PC-9 (cell line): ENCODE results near the gene PTTG1IP. TPM values are rescaled to one million over a fixed set of nuclear protein-coding genes. Genes with fewer than 3 reads are reported as not detected.

Experiments
- BruUV-seq: library from RNA; stranded (reverse); fragments of 400-500 nt; replicated peaks from 2 replicates; lab custom pipeline; 2021; lab: Mats Ljungman, UMichigan
- CTCF ChIA-PET: fragments of 300-600 bp; sonication (Branson Sonifier 250); formaldehyde crosslinking; loops from one replicate; lab custom pipeline; 2022; ENCODE audit warnings: antibody characterized with exemption; lab: Charles Lee
- POLR2A ChIA-PET: fragments of 300-600 bp; sonication (Branson Sonifier 250); formaldehyde crosslinking; loops from one replicate; lab custom pipeline; 2022; ENCODE audit warnings: antibody characterized with exemption; ENCODE audit not compliant: unreplicated experiment; lab: Charles Lee
- DNase-seq, 2 experiments: peaks; one replicate each; pipeline versions ENCODE4 v3.0.0 to v3.0.0-alpha.2; 2015 to 2022; ENCODE audit warnings: mixed read lengths in 1 of 2
- H2AFZ ChIP-seq: fragments of 200-600 bp; sonication (generic); 2 replicates; pipeline ENCODE4 v1.8.1; 2017; ENCODE audit warnings: antibody characterized with exemption
- H3F3A ChIP-seq: fragments of 200-600 bp; sonication (generic); 2 replicates; pipeline ENCODE4 v1.8.1; 2017; ENCODE audit warnings: antibody characterized with exemption, mild to moderate bottlenecking, low read depth; ENCODE audit not compliant: insufficient read depth
- H3K27ac ChIP-seq: fragments of 200-600 bp; sonication (generic); 2 replicates; pipeline ENCODE4 v1.6.1; 2016; ENCODE audit warnings: mixed run types
- H3K27me3 ChIP-seq: fragments of 200-600 bp; sonication (generic); 2 replicates; pipeline ENCODE4 v1.6.1; 2016; ENCODE audit warnings: low read depth, mixed run types; ENCODE audit not compliant: insufficient read depth
- H3K36me3 ChIP-seq: fragments of 200-600 bp; sonication (generic); 2 replicates; pipeline ENCODE4 v1.6.1; 2016; ENCODE audit warnings: low read depth, mixed run types
- H3K4me1 ChIP-seq: fragments of 200-600 bp; sonication (generic); replicated peaks from 2 replicates; pipeline ENCODE4 v1.6.1; 2016; ENCODE audit warnings: mixed run types; ENCODE audit not compliant: insufficient read depth
- H3K4me2 ChIP-seq: fragments of 200-600 bp; sonication (generic); 2 replicates; pipeline ENCODE4 v1.6.1; 2017; ENCODE audit warnings: mixed run types
- H3K4me3 ChIP-seq: fragments of 200-600 bp; sonication (generic); 2 replicates; pipeline ENCODE4 v1.6.1; 2016; ENCODE audit warnings: mixed run types
- H3K79me2 ChIP-seq: fragments of 200-600 bp; sonication (generic); 2 replicates; pipeline ENCODE4 v1.6.1; 2017; ENCODE audit warnings: low read depth, mixed run types
- H3K9me2 ChIP-seq: fragments of 200-600 bp; sonication (generic); 2 replicates; pipeline ENCODE4 v1.8.1; 2017; ENCODE audit warnings: mild to moderate bottlenecking; ENCODE audit not compliant: insufficient read depth
- H3K9me3 ChIP-seq: fragments of 200-600 bp; sonication (generic); 2 replicates; pipeline ENCODE4 v1.8.1; 2016; ENCODE audit warnings: low read depth; ENCODE audit not compliant: insufficient read depth
- H4K20me1 ChIP-seq: fragments of 200-600 bp; sonication (generic); 2 replicates; pipeline ENCODE4 v1.8.1; 2017; ENCODE audit not compliant: insufficient read depth
- EZH2 ChIP-seq: fragments of 200-600 bp; sonication (generic); IDR thresholded peaks from 2 replicates; pipeline ENCODE4 v1.8.0; 2017; ENCODE audit warnings: antibody characterized with exemption, low read depth
- intact Hi-C: fragments of 100-400 bp; cut with micrococcal nuclease; formaldehyde crosslinking; loops from one replicate; pipeline ENCODE4 v1.10.0; 2022; ENCODE audit not compliant: unreplicated experiment
- total RNA-seq: library from RNA; stranded (reverse); gene quantifications from 2 replicates; pipeline ENCODE4 v1.2.3, GENCODE V29; 2021
- TF ChIP-seq, protein P1 (sequence below): fragments of 200-600 bp; sonication (generic); conservative IDR thresholded peaks from 2 replicates; pipeline ENCODE4 v1.6.1; 2017; ENCODE audit warnings: mixed run types, antibody characterized with exemption, mild to moderate bottlenecking, moderate library complexity

PTTG1IP gene
- total RNA-seq, 1 experiment from 2014 or later = 174 TPM

DNA sequence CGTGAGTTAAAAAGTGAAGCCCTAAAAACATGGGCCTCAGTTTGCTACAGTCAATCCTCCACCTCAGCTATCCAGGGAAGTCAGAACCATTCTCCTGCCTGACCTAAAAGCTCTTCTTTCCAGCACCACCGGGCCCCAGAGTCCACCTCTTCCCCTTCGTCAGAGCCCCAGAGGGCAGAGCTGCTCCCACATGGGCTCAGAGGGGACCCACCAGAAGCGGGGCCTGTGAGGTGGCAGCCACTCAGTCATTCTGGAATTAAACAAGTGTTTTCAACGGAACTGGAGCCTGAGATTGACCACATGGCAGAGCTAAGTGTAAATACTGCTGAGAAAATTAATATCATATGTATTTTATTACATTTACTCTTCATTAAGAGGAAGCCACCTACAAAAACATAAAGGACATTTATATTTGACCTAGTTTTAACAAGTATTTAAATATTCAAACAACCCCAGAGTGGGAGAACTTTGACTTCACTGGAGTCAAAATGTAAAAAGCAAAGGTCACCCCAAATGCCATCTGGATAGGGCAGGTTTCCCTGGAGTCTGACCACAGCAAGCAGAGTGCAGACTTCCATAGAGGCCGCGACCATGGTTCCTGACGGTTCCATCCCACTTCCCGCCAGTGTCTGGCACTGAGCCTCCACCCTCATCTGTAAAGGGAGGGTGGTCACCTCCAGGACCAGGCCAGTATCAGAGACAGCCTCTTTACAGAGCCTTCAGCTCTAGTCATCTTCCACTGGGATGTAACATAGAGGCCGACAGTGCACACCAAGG, 57.5 kb downstream of the PTTG1IP start:
- H3K27me3 ChIP-seq = no peaks in the 10 kb centered on the region
- peaks cover 25% of the 10 kb centered on the region; the same call in 1 of the 2 replicates for H4K20me1 ChIP-seq
- POLR2A ChIA-PET = no interaction called here
- intact Hi-C loops = loop anchor here (5.0 kb wide), 1 partner anchor 56 kb away; the partner anchor contains the start of gene PTTG1IP
- H3K4me2 ChIP-seq = no peak overlapping the region
- H3K4me3 ChIP-seq = no peak overlapping the region
- BruUV-seq = TSS peak; percentile 27
- peaks cover 25% of the 10 kb centered on the region for H3K79me2 ChIP-seq
- H3K27ac ChIP-seq = no peak overlapping the region
- H3K9me3 ChIP-seq = no peaks in the 10 kb centered on the region
- peaks cover 4% of the 10 kb centered on the region; the same call in 1 of the 2 replicates for H3F3A ChIP-seq
- no peaks in the 10 kb centered on the region for H3K36me3 ChIP-seq
- H3K9me2 ChIP-seq = no peaks in the 10 kb centered on the region
- DNase-seq = no peak
- TF ChIP-seq, protein P1, sequence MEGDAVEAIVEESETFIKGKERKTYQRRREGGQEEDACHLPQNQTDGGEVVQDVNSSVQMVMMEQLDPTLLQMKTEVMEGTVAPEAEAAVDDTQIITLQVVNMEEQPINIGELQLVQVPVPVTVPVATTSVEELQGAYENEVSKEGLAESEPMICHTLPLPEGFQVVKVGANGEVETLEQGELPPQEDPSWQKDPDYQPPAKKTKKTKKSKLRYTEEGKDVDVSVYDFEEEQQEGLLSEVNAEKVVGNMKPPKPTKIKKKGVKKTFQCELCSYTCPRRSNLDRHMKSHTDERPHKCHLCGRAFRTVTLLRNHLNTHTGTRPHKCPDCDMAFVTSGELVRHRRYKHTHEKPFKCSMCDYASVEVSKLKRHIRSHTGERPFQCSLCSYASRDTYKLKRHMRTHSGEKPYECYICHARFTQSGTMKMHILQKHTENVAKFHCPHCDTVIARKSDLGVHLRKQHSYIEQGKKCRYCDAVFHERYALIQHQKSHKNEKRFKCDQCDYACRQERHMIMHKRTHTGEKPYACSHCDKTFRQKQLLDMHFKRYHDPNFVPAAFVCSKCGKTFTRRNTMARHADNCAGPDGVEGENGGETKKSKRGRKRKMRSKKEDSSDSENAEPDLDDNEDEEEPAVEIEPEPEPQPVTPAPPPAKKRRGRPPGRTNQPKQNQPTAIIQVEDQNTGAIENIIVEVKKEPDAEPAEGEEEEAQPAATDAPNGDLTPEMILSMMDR = no peak
- TF ChIP-seq EZH2 = no peak
- H2AFZ ChIP-seq = no peak overlapping the region
- CTCF ChIA-PET = no interaction called here
- H3K4me1 ChIP-seq = no peaks in the 10 kb centered on the region; the same call in 1 of the 2 replicates

DNA sequence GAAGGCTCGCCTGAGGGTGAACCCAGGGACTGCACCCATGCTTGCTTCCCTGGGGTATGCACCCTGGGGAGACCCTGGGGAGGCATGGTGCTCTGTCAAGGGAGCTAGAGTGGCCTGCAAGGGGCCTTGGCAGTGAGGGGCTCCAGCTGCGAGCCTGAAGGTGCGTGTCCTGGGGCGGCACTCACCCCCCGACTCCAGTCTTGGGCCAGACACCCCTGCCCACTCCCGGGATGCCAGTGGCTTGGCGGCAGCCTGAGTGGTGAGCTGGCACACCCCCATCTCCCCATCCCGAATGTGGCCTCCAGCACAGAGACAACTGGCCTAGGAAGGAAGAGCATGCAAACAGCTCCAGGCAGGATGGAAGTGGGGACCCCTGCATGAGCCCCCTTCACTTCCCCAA, 58.3 kb downstream of the PTTG1IP start:
- Histone ChIP-seq H4K20me1 (peaks cover 25% of the 10 kb centered on the region), H3K4me3 (no peak overlapping the region), H3K9me2 (no peaks in the 10 kb centered on the region), H3K4me1 (no peaks in the 10 kb centered on the region; the same call in 1 of the 2 replicates), H3K27me3 (no peaks in the 10 kb centered on the region), H3K4me2 (no peak overlapping the region), H3K27ac (no peak overlapping the region), H3K9me3 (no peaks in the 10 kb centered on the region), H3K36me3 (no peaks in the 10 kb centered on the region), H2AFZ (no peak overlapping the region), H3K79me2 (peaks cover 25% of the 10 kb centered on the region), H3F3A (peaks cover 4% of the 10 kb centered on the region; the same call in 1 of the 2 replicates)
- ChIA-PET POLR2A (no interaction called here), CTCF (no interaction called here)
- no peak for TF ChIP-seq EZH2
- TF ChIP-seq, protein P1 = no peak
- no TSS peak for BruUV-seq
- intact Hi-C loops = loop anchor here (5.0 kb wide), 1 partner anchor 57 kb away; the partner anchor contains the start of gene PTTG1IP
- no peak for DNase-seq

DNA sequence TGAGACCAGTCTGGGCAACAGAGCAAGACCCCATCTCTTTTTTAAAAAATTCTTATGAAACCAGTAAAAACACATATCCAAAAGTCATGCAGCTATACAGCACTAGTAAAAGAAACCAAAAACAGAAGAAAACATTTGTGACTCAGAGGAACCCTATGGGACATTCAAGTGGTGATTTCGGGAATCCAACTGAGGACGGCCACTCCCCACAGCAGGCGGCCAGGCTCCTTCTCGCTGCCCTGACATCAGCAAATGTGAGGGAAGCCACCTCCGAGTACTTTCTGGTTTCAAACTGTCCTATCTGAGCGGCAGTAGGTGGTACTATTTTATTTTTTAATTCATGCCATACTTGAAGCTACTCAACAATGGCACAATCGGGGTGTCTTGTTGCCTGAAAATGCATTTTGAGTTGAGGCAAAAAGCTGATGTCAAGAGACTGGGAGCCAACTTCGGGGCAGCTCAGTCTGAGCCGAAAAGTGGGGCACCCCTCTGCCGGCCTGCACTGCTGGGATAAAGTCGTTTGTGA, 58.9 kb downstream of the PTTG1IP start:
- no peak overlapping the region for H3K27ac ChIP-seq
- POLR2A ChIA-PET = no interaction called here
- no peak for DNase-seq
- no peak overlapping the region for H3K4me2 ChIP-seq
- H3K4me1 ChIP-seq = no peaks in the 10 kb centered on the region; the same call in 1 of the 2 replicates
- no TSS peak for BruUV-seq
- no peak overlapping the region for H3K4me3 ChIP-seq
- no peaks in the 10 kb centered on the region for H3K27me3 ChIP-seq
- H2AFZ ChIP-seq = no peak overlapping the region
- no peaks in the 10 kb centered on the region for H3K9me2 ChIP-seq
- H3K36me3 ChIP-seq = no peaks in the 10 kb centered on the region
- H4K20me1 ChIP-seq = peaks cover 25% of the 10 kb centered on the region
- peaks cover 4% of the 10 kb centered on the region; the same call in 1 of the 2 replicates for H3F3A ChIP-seq
- intact Hi-C loops = loop anchor here (5.0 kb wide), 1 partner anchor 58 kb away; the partner anchor contains the start of gene PTTG1IP
- H3K9me3 ChIP-seq = no peaks in the 10 kb centered on the region
- TF ChIP-seq, protein P1 = no peak
- TF ChIP-seq EZH2 = no peak
- peaks cover 25% of the 10 kb centered on the region for H3K79me2 ChIP-seq
- CTCF ChIA-PET = no interaction called here
